GM12878 (cell line): Measurements from ENCODE around the gene WNT16. TPM values are rescaled to one million over a fixed set of nuclear protein-coding genes. Genes with fewer than 3 reads are reported as not detected.
A peak's percentile ranks its signal among the peaks of the same experiment; 100 is the strongest.

Experiments
- ATAC-seq: fragments of 200-7000 bp; cut with Tn5 transposase; 3 replicates; pipeline ENCODE4 v1.9.1; 2020; ENCODE audit warnings: mild to moderate bottlenecking, moderate library complexity
- BruUV-seq: library from RNA; stranded (reverse); fragments of 400-500 nt; replicated peaks from 2 replicates; lab custom pipeline; 2021; lab: Mats Ljungman, UMichigan
- CTCF ChIA-PET: fragments of 300-600 bp; sonication (Branson Sonifier 250); formaldehyde crosslinking; extraction: SDS; loops from one replicate; lab custom pipeline; 2021; ENCODE audit warnings: inconsistent platforms; lab: Yijun Ruan, JAX
- POLR2A ChIA-PET: fragments of 350-600 bp; formaldehyde crosslinking; extraction: SDS; loops from one replicate; lab custom pipeline; 2021; ENCODE audit warnings: inconsistent platforms; lab: Charles Lee
- RAD21 ChIA-PET: fragments of 300-600 bp; sonication (Branson Sonifier 250); formaldehyde crosslinking; loops from one replicate; lab custom pipeline; 2023; ENCODE audit warnings: antibody characterized with exemption; ENCODE audit not compliant: unreplicated experiment; lab: Charles Lee
- SMC1A ChIA-PET: fragments of 300-600 bp; sonication (Branson Sonifier 250); formaldehyde crosslinking; loops from one replicate; lab custom pipeline; 2023; ENCODE audit not compliant: unreplicated experiment, uncharacterized antibody; lab: Charles Lee
- DNase-seq: peaks from one replicate; pipeline ENCODE4 v3.0.0-alpha.2; 2011; ENCODE audit warnings: low read depth, low spot score
- FAIRE-seq: peaks from 3 replicates; lab custom pipeline; 2011; peaks lifted over from hg19 to GRCh38; lab: Jason Lieb, UNC
- H2AFZ ChIP-seq: 2 replicates; pipeline ENCODE4 v1.6.0; 2011; ENCODE audit warnings: low read depth, low read length, control low read depth; ENCODE audit not compliant: control insufficient read depth
- H3K27ac ChIP-seq: 2 replicates; pipeline ENCODE4 v1.5.1; 2011; ENCODE audit warnings: control low read depth; ENCODE audit not compliant: control insufficient read depth, insufficient read depth
- H3K27me3 ChIP-seq, 2 experiments: replicated peaks in 1 of 2; 2 replicates each; pipeline versions ENCODE4 v1.6.0 to v1.6.1; 2011; ENCODE audit warnings: low read length in 1 of 2; ENCODE audit not compliant: control insufficient read depth in 2 of 2, insufficient read depth in 2 of 2
- H3K36me3 ChIP-seq, 2 experiments: 2 replicates each; pipeline ENCODE4 v1.5.1; 2011; ENCODE audit warnings: low read length in 1 of 2; ENCODE audit not compliant: control insufficient read depth in 2 of 2, insufficient read depth in 2 of 2
- H3K4me1 ChIP-seq: 2 replicates; pipeline ENCODE4 v1.6.1; 2011; ENCODE audit warnings: mild to moderate bottlenecking, low read length, moderate library complexity, mixed read lengths; ENCODE audit not compliant: control insufficient read depth, insufficient read depth
- H3K4me2 ChIP-seq: 2 replicates; pipeline ENCODE4 v1.6.0; 2011; ENCODE audit warnings: control low read depth; ENCODE audit not compliant: control insufficient read depth, insufficient read depth
- H3K4me3 ChIP-seq: fragments of 200-600 bp; sonication (generic); 2 replicates; pipeline ENCODE4 v1.5.1; 2016
- H3K79me2 ChIP-seq: 2 replicates; pipeline ENCODE4 v1.6.0; 2011; ENCODE audit warnings: low read length; ENCODE audit not compliant: control insufficient read depth, insufficient read depth
- H3K9ac ChIP-seq: 2 replicates; pipeline ENCODE4 v1.8.0; 2011; ENCODE audit warnings: low read length, control low read depth, mixed read lengths; ENCODE audit not compliant: control insufficient read depth, insufficient read depth
- H3K9me3 ChIP-seq: replicated peaks from 3 replicates; pipeline ENCODE4 v1.5.1; 2011; ENCODE audit warnings: mild to moderate bottlenecking, low read length; ENCODE audit not compliant: control insufficient read depth, insufficient read depth
- H4K20me1 ChIP-seq: 2 replicates; pipeline ENCODE4 v1.6.0; 2011; ENCODE audit not compliant: control insufficient read depth, insufficient read depth
- FOS ChIP-seq: IDR thresholded peaks from 3 replicates; pipeline ENCODE4 v1.6.1; 2011; ENCODE audit warnings: borderline replicate concordance; ENCODE audit not compliant: insufficient read length; ENCODE audit errors: extremely low read depth
- JUNB ChIP-seq: IDR thresholded peaks from 2 replicates; pipeline ENCODE4 v1.6.1; 2016; ENCODE audit warnings: antibody characterized with exemption, mild to moderate bottlenecking
- KDM1A ChIP-seq: fragments of 200-600 bp; sonication (generic); IDR thresholded peaks from 2 replicates; pipeline ENCODE4 v1.6.1; 2016; ENCODE audit warnings: borderline replicate concordance
- MTA3 ChIP-seq: IDR thresholded peaks from 2 replicates; pipeline ENCODE4 v1.6.1; 2012; ENCODE audit warnings: low read length, inconsistent platforms, borderline replicate concordance
- MYB ChIP-seq: fragments of 150-350 bp; IDR thresholded peaks from 2 replicates; pipeline ENCODE4 v1.6.1; 2014; ENCODE audit warnings: mild to moderate bottlenecking, low read depth, low read length, borderline replicate concordance
- POU2F2 ChIP-seq: IDR thresholded peaks from 3 replicates; pipeline ENCODE4 v1.6.1; 2011; ENCODE audit warnings: low read depth, mild to moderate bottlenecking, low read length, borderline replicate concordance
- REST ChIP-seq: IDR thresholded peaks from 2 replicates; pipeline ENCODE4 v1.6.1; 2012; ENCODE audit warnings: mild to moderate bottlenecking, low read depth, low read length
- YY1 ChIP-seq: IDR thresholded peaks from 2 replicates; pipeline ENCODE4 v1.6.1; 2011; ENCODE audit warnings: low read depth, mild to moderate bottlenecking, low read length
- ZNF622 ChIP-seq: fragments of 450-650 bp; IDR thresholded peaks from 2 replicates; pipeline ENCODE4 v1.6.1; 2017; ENCODE audit warnings: mild to moderate bottlenecking, inconsistent platforms
- WGBS: methylation state at CpG from one replicate; pipeline ENCODE4 v1.1.6; 2016; ENCODE audit warnings: low lambda C conversion rate; ENCODE audit not compliant: insufficient replicate concordance, insufficient coverage; ENCODE audit errors: missing lambda C conversion rate; 5-methylcytosine and 5-hydroxymethylcytosine counted together
- in situ Hi-C: fragments of 300-500 bp; cut with MboI; formaldehyde crosslinking; loops from 9 replicates; pipeline ENCODE4 v1.14.3; 2018; ENCODE audit warnings: mixed read lengths
- intact Hi-C: fragments of 100-400 bp; cut with micrococcal nuclease; formaldehyde crosslinking; loops from one replicate; pipeline ENCODE4 v1.14.2; 2022; ENCODE audit not compliant: unreplicated experiment
- polyA plus RNA-seq, 11 experiments: library from polyadenylated mRNA; depleted of rRNA in 4 of 11; unstranded in 6 of 11; stranded (reverse) in 5 of 11; fragments of >200 nt; fragmentation: Nextera tagmentation in 4 of 11; fragmentation: Illumina TruSeq in 1 of 11; extraction: Ambion mirVana in 4 of 11; extraction: Trizol in 1 of 11; gene quantifications; 1 replicate in 1 of 11; 2 replicates in 10 of 11; pipeline versions ENCODE4 v1.2.1 to v1.2.3, GENCODE V29; 2011 to 2016; ENCODE audit warnings: inconsistent platforms in 2 of 11, missing spikeins in 2 of 11, low read depth in 1 of 11
- total RNA-seq, 4 experiments: library from RNA; depleted of rRNA in 3 of 4; stranded (reverse); fragments of >200 nt in 3 of 4; fragmentation: Illumina TruSeq in 1 of 4; extraction: Trizol in 1 of 4; gene quantifications; 2 replicates each; pipeline versions ENCODE4 v1.2.1 to v1.2.3, GENCODE V29; 2013 to 2021
- TF ChIP-seq, protein P1 (sequence below): IDR thresholded peaks from 2 replicates; pipeline ENCODE4 v1.6.1; 2011; ENCODE audit warnings: low read depth, mild to moderate bottlenecking, low read length, moderate library complexity, borderline replicate concordance; ENCODE audit errors: extremely low read depth
- TF ChIP-seq, protein P2 (sequence below): fragments of 450-650 bp; IDR thresholded peaks from 2 replicates; pipeline ENCODE4 v1.6.1; 2017; ENCODE audit warnings: mild to moderate bottlenecking
- TF ChIP-seq, protein P3 (sequence below): IDR thresholded peaks from 2 replicates; pipeline ENCODE4 v1.6.1; 2011; ENCODE audit warnings: borderline replicate concordance, low read depth, mild to moderate bottlenecking, moderate library complexity, mixed read lengths, low read length; ENCODE audit not compliant: insufficient read depth; ENCODE audit errors: extremely low read length

WNT16 gene
- total and polyA plus RNA-seq, 10 of the 15 experiments (the other 5 are each of a cell fraction or from before 2014, with no cell fraction given) = 0.05 to 0.11 (median 0.06) TPM; not detected in 5

GRCh38 chr7:121371883-121372282 lies 43.1 kb downstream of the WNT16 start:
- intact Hi-C loops = loop anchor here (1.0 to 2.0 kb wide), 3 partner anchors 22 to 158 kb away; no protein-coding TSS in a partner anchor
- in situ Hi-C loops = no loop called here
- peaks cover 2% of the 10 kb centered on the region for H3K79me2 ChIP-seq
- H3K4me3 ChIP-seq = no peak overlapping the region
- no peaks in the 10 kb centered on the region for H4K20me1 ChIP-seq
- peak overlapping the region; percentile 78; the same call in 1 of the 2 replicates for H3K4me2 ChIP-seq
- H3K27me3 ChIP-seq = no peaks in the 10 kb centered on the region
- H3K27ac ChIP-seq = peak overlapping the region; percentile 58
- no TSS peak for BruUV-seq
- TF ChIP-seq, protein P1, sequence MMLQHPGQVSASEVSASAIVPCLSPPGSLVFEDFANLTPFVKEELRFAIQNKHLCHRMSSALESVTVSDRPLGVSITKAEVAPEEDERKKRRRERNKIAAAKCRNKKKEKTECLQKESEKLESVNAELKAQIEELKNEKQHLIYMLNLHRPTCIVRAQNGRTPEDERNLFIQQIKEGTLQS = no peak
- no peak for TF ChIP-seq MYB
- TF ChIP-seq, protein P2, sequence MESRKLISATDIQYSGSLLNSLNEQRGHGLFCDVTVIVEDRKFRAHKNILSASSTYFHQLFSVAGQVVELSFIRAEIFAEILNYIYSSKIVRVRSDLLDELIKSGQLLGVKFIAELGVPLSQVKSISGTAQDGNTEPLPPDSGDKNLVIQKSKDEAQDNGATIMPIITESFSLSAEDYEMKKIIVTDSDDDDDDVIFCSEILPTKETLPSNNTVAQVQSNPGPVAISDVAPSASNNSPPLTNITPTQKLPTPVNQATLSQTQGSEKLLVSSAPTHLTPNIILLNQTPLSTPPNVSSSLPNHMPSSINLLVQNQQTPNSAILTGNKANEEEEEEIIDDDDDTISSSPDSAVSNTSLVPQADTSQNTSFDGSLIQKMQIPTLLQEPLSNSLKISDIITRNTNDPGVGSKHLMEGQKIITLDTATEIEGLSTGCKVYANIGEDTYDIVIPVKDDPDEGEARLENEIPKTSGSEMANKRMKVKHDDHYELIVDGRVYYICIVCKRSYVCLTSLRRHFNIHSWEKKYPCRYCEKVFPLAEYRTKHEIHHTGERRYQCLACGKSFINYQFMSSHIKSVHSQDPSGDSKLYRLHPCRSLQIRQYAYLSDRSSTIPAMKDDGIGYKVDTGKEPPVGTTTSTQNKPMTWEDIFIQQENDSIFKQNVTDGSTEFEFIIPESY = no peak
- TF ChIP-seq, protein P3, sequence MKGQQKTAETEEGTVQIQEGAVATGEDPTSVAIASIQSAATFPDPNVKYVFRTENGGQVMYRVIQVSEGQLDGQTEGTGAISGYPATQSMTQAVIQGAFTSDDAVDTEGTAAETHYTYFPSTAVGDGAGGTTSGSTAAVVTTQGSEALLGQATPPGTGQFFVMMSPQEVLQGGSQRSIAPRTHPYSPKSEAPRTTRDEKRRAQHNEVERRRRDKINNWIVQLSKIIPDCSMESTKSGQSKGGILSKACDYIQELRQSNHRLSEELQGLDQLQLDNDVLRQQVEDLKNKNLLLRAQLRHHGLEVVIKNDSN = no peak
- TF ChIP-seq KDM1A = no peak
- no peak for TF ChIP-seq ZNF622
- no peak for TF ChIP-seq REST
- no peak for TF ChIP-seq MTA3
- no peak for TF ChIP-seq JUNB
- no peak for TF ChIP-seq POU2F2
- no peak for TF ChIP-seq FOS
- TF ChIP-seq YY1 = no peak
- RAD21 ChIA-PET = interaction anchor here (1.4 to 11.8 kb wide), 8 partner anchors 9 to 207 kb away, joined by 5 to 272 read pairs (median 14); partner anchors contain the start of gene FAM3C
- WGBS = 50% methylated on average over 2 of the region's 2 CpGs
- SMC1A ChIA-PET = interaction anchor here (0.8 to 9.4 kb wide), 8 partner anchors 14 to 176 kb away, joined by 3 to 281 read pairs (median 18); partner anchors contain the start of gene FAM3C
- ATAC-seq (no peak), FAIRE-seq (no peak), DNase-seq (no peak)
- POLR2A ChIA-PET = interaction anchor here (1.4 to 5.8 kb wide), 6 partner anchors 9 to 159 kb away, joined by 3 to 81 read pairs (median 13); partner anchors contain the start of gene FAM3C
- CTCF ChIA-PET = interaction anchor here (0.7 to 8.9 kb wide), 7 partner anchors 14 to 179 kb away, joined by 3 to 181 read pairs (median 29); partner anchors contain the start of gene FAM3C
- no peak overlapping the region for H2AFZ ChIP-seq
- H3K9me3 ChIP-seq = no peaks in the 10 kb centered on the region
- no peak overlapping the region; the same call in 1 of the 2 replicates for H3K9ac ChIP-seq
- H3K36me3 ChIP-seq = peaks cover 1 to 11% of the 10 kb centered on the region in 2 experiments
- peaks cover 32% of the 10 kb centered on the region for H3K4me1 ChIP-seq
